ENCODE measurements around the gene ARHGAP19.

DNA sequence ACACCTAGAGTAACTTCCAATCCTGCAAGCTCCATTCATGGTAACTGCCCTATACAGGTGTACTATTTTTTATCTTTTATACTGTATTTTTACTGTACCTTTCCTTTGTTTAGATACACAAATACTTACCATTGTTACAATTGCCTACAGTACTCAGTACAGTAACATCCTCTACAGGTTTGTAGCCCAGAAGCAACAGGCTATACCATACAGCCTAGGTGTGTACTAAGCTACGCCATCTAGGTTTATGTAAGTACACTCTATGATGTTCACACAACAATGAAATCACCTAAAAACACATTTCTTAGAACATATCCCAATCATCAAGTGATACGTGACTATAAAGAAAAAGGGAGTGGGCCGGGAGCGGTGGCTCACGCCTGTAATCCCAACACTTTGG lies 53.6 kb downstream of the ARHGAP19 start:
- no peak for TF ChIP-seq ZNF274 (IDR thresholded peaks at IDR 0.05; ENCODE audit: low read depth, low read length)
- no peak for TF ChIP-seq YY1 (IDR thresholded peaks at IDR 0.05; ENCODE audit: insufficient read depth, insufficient read length)
- TF ChIP-seq SUZ12 (IDR thresholded peaks at IDR 0.05; ENCODE audit: extremely low read depth, insufficient read depth, insufficient read length) = no peak

Data from NT2/D1 (cell line).